NCI-H187 treated with DMSO at 0.1 percent for 48 hours (cell line): ENCODE results near the gene EPG5.

ENCODE experiments used
- DNase-seq: peaks from one replicate; lab custom pipeline; 2025; lab: John Stamatoyannopoulos, UW

EPG5 gene

GRCh38 chr18:45913276-45913675 lies 53.9 kb downstream of the EPG5 start:
- DNase-seq, result no peak

- no peak for DNase-seq
These were observed 56.6 kb downstream of the EPG5 start for GRCh38 chr18:45910405-45911023.

- DNase-seq, result no peak
These were observed 65.4 kb downstream of the EPG5 start for GRCh38 chr18:45901654-45902210.

- no peak for DNase-seq
These were observed 66.5 kb downstream of the EPG5 start for GRCh38 chr18:45900623-45901022.

- DNase-seq, result no peak
These were observed 70.1 kb downstream of the EPG5 start for GRCh38 chr18:45896991-45897390.

GRCh38 chr18:45896452-45896851 lies 70.7 kb downstream of the EPG5 start:
- no peak for DNase-seq

- DNase-seq, result no peak
These were observed 71.8 kb downstream of the EPG5 start for GRCh38 chr18:45895339-45895738.

- no peak for DNase-seq
These were observed 72.3 kb downstream of the EPG5 start for GRCh38 chr18:45894818-45895217.

GRCh38 chr18:45891806-45892205 lies 75.3 kb downstream of the EPG5 start:
- no peak for DNase-seq

GRCh38 chr18:45890606-45891005 lies 76.5 kb downstream of the EPG5 start:
- DNase-seq, result no peak

- DNase-seq, result no peak
These were observed 77.6 kb downstream of the EPG5 start for GRCh38 chr18:45889419-45890064.

GRCh38 chr18:45887585-45887984 lies 79.5 kb downstream of the EPG5 start:
- DNase-seq, result no peak

GRCh38 chr18:45880876-45881558 lies 86.1 kb downstream of the EPG5 start:
- no peak for DNase-seq

- DNase-seq, result no peak
These were observed 87.2 kb downstream of the EPG5 start for GRCh38 chr18:45879681-45880655.

- no peak for DNase-seq
These were observed 89.7 kb downstream of the EPG5 start for GRCh38 chr18:45877403-45877802.

- DNase-seq, result no peak
These were observed 91.0 kb downstream of the EPG5 start for GRCh38 chr18:45876161-45876560.

GRCh38 chr18:45874491-45875184 lies 92.5 kb downstream of the EPG5 start:
- no peak for DNase-seq

GRCh38 chr18:45871431-45872084 lies 95.6 kb downstream of the EPG5 start:
- no peak for DNase-seq

GRCh38 chr18:45870419-45870818 lies 96.7 kb downstream of the EPG5 start:
- no peak for DNase-seq

GRCh38 chr18:45865466-45865865 lies 101.7 kb downstream of the EPG5 start:
- no peak for DNase-seq

- DNase-seq, result no peak
These were observed 103.0 kb downstream of the EPG5 start for GRCh38 chr18:45864081-45864480.
